Stimulated activated CD4-positive, alpha-beta T cell treated with anti-CD3 and anti-CD28 coated beads, TNF-alpha, amount 100 ng/mL, for 4 hours (primary cell): ENCODE measurements around the gene CPNE4.
A peak's percentile ranks its signal among the peaks of the same experiment; 100 is the strongest.
"Not testable (repeated sequence)": the region's sequence is repeated elsewhere in the genome, so short reads cannot be mapped to it uniquely, and the experiment has no call there.

ENCODE experiments used
- DNase-seq, 3 experiments: peaks; one replicate each; pipeline ENCODE4 v3.0.0-alpha.2; 2020; ENCODE audit warnings: low read depth in 3 of 3

Gene CPNE4

DNA sequence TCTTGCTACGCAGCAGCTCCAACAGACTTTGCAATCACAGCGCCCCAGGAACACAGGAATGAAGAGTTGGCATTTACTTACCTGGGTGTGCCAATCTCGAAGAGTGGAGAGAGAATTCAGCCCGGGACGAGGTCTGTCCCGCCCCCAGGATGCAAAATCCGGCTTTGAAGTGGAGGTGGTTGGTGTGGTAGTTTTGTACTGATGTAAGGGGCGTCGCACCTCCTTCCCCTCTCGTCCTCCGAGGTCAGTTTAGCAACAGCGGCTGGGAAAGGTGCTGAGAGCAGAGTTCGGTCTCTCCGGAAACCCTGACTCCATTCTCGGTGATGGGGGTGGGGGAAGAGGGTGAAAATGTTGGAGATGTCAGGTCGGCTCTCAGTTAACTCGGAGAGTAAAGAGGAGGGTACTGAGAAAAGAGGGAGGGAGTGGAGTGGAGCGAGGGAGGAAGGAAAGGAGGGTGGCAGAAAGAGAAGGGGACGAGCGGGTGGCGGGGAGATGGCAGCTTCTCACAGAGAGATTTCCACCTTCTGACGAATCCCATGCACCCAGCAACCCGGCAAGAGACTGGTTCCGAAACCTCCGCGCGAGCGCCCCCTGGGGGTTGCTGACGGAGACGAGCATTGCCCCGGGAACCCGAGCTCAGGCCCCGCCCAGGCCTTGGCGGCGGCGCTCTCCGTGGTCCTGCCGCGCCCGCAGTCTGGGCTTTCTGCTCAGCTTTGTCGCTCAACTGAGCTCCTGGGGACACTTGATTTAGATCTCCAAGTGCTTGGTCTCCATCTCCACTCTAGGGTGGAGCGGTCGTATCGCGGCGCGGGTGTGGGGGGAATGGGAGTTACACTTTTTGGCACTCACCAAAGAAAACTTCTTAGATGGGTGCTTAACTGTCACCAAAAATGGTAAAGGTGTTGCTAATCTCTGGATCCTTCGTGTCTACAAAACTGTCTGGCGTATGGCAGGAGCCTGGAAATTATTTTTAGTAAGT, at the start of gene CPNE4:
Gene CPNE4, minus strand, starts transcription at position 529 of the 979 bp plus-strand sequence.
- peak; percentile 9 to 43 (median 28) for DNase-seq

DNA sequence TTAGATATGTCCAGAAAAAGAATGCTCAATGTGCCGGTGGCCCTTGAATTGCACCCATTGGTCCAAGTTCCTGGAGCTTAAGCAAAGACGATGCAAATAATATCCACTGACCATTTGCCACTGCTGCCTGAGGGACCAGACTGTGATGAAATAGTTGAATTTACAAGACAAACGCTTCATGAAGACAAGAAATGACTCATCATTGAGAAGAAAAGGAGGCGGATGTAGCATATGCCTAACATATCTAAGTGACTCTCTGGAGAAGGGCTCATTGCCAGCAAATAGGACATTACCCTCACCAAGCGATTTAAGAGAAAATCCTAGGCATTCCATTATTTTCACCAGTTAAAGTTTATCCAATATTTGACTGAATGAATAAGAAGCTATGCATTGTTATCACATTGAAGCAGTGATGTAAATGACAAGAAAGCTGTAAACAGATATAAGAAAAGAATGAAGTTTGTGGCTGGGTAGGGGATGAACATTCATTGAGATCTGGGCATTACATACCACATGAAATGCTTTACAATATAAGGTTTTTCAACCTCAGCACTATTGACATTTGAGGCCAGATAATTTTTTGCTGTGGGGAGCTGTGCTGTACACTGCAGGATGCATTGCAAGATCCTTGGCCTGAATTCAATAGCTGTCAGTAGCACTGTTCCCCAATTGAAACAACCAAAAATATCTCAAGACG, 48.9 kb upstream of the CPNE4 start:
- no peak for DNase-seq

DNA sequence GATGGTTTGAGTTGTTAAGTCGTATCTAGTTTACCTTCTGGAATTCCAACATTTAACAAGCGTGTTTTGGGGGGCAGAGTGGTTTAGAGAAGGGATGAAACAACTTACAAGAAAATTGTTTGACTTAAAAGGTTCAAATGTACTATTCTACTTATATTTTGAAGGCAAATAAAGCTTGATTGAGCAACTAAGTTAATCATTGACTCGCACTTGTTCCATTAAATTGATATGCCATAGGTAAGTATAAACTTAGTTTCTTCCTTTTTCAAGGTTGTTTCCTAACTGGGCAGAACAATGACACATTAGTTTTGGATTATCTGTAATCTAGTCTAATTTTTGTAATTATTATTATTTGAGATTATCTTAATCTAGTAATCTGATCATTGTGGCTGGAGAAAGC, 48.3 kb upstream of the CPNE4 start:
- no peak for DNase-seq

DNA sequence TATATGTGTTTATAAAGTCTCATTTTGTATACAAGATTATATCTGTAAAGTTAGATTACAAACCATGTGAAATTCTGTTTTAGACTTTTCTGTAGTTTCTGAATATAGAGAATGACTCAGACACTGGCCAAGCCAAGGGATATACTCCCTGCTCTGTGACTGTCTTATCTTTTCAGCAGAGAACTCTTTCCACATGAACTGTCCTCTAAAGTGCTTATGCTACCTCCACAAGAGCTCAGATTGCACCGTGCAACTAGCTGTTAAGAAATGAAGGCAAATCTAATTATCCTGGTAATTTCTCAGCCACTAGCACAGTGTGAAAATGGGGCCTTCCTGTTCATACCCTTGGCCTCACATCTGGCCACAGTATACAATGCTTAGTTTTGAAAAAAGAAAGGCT, 44.3 kb upstream of the CPNE4 start:
- DNase-seq: no peak

DNA sequence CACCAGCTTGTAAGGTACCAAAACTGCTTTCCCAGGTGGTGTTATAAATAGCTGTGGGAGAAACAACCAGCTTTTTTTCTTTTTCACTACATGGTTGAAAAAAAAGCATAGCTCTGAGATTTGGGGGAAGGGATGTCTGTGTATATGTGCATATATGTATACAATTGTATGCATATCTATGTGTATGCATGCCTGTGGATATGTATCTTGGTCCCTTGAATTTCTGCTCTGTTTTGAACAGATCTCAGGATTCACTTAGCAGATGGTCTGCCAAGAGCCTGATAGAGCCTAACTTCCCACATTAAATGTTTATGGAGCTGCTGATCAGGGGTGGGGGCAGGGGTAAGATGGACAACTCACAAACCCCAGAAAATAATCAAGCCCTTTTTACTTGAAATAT, 39.0 kb upstream of the CPNE4 start:
- DNase-seq: no peak

DNA sequence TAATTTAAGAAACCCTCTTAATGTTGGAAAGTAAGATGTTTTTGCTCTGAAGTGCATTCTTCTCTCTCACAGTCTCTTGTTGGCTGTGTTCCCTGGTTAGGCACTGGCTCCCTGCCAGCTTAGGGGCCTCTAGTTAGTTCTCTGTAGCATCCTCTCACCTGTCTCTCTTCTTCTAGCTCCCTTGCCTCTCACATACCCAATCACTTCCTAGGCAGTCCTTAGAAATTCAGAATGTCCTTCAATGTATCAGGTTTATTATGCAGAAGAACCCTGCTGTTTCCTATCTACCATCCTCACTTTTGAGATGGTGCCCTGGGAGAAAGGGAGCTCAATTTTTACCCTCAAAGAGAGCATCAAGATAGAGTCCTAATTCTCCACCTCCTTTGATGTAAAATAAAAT, 36.2 kb upstream of the CPNE4 start:
- no peak for DNase-seq

DNA sequence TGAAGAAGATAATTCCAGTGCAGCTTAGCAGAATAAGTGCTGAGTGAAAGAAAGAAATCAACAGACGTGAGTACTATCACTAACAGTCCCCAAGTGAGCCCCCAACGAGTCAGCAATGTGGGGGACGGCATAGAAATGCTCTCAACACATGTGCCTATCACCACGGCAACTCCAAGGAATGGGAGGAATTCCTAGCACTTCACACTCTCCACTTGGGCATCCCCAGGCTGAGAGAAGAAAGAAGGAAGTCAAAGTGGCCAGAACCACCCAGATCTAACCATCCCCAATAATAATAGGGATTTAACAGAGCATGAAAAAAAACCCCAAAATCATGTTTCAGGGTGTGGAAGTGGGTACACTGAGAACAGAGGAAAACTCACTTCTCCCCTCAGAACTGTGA, 29.3 kb upstream of the CPNE4 start:
- DNase-seq: no peak

DNA sequence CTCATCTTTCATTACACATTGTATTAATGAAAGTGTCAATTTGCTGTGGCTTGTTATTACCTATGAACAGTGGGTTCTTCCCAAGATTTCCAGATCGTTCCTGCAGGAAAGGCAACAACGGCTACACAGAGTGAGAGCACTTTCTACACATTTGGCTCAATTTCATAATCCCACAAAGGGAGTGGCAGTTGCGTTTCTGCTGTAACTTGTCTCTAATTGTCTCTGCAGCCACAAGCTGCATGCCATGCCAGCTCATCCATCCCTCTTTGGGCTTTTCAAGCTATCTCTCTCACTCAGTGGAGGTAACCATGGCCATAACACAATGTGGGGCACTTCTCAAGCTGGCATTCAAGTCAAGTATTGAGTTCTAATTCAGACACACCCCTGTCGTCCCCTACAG, 27.7 kb upstream of the CPNE4 start:
- no peak for DNase-seq

DNA sequence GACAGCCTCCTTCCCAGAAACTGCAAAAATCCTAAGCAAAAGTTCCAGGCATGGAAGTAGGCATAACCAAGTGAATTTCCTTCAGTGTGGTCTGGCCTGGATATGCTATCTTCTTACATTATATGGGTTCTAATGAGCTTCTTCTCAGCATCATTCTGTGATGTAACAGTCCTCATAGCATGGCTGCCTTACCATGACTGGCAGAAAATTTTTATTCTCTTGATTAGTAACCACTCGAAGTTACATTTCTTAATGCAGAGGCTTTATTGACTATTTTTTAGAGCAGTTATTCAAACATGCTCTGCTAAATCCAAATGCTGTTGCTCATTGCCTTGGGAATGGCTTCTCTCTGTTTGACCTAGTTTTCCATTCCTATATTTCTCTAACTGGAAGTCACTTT, 21.1 kb upstream of the CPNE4 start:
- DNase-seq: no peak

DNA sequence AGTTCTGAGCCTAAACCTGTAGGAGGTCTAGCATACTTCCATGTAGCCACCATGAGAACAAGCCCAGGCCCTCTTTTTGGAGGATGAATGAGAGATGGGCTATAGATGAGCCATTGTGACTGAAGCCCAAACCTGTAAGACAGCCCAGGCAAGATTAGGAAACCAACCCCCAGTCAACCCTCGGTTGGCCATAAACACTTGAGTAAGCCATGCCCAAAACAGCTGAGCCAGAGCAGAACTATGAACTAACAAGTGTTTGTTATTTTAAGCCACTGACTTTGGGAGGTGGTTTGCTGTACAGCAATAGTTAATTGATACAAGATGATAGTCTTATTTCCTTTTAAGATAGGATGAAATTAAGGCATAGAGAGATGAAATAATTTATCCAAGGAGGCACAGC, 12.4 kb upstream of the CPNE4 start:
- no peak for DNase-seq

DNA sequence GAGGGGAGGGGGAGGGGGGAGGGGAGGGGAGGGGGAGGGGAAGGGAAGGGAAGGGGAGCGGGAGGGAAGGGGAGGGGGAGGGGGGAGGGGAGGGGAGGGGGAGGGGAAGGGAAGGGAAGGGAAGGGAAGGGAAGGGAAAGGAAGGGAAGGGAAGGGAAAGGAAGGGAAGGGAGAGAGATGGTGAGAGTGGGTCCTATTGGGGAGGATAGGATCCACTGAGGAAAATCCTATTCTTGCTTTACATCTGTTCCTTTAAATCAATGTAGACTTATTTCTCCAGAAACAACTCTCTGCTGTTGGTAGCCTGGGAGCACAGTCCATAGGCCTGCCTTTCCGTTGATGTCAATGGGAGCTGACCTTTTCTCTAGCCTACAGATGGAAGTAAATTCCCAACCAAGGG, 10.1 kb upstream of the CPNE4 start:
- DNase-seq: not testable (repeated sequence)

DNA sequence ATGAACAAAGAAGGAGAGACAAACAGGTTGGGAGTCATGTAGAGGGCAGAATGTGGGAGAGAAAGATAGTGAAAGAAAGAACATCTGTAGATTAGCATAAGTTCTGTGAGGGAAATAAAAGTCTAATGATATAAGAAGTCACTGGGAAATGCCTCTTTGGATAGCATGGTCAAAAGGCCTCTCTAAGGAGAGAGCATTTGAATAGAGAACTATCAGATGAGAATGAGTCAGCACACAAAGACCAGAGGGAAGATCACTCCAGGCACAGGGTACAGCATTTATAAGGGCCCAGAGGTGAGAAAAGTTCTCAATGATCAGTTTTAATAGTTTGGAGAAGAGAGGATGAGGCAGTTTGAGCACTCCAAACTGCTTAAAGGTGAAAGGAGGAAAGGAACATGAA, 7.9 kb upstream of the CPNE4 start:
- no peak for DNase-seq

DNA sequence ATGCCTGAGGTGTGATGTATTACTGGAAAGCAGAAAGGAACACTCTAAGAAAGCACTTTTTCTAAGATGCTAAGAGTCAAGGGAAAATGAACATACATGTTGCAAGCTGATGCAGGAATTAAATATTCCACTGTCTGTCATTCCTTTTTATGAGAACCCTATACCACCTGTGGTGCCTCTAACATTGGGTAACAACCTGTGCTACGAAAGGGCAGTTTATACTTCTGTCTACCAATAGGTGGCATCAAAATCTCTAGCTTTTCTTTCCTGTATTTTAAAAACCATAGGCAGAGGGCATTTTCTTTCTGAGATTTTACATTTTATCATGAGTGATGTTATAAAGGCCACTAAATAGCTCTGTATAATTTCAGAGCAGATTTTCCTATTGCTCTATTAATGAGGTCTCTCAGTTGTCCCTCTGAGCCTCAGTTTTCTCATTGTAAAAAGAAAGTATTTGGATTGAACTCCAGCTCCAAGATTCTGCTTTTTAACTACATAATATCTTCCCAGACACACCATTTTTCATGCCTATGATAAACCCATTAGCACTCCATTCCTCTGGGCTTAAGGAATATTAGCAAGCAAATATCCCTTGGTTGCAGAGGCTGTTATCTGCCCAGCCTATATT, 3.5 kb upstream of the CPNE4 start:
- no peak for DNase-seq

DNA sequence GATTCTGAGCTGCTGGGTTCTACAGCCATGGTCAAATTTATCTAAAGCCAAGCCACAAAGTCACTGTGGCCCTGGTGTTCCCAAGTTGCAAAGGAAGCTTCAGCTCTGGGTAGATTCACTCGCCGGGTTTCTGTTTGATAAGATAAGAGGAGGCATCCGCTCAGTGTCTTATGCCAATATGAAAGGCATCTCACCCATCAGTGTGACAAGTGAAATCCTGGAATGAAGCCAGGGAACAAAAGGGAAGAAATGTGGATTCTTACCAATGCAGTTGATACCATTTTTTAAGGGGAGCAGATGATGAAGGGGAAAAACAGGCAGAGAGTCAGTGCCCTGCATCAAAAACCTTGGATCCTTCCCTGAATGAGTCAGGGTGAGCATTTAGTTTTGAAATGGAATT, 2.8 kb upstream of the CPNE4 start:
- DNase-seq: no peak

DNA sequence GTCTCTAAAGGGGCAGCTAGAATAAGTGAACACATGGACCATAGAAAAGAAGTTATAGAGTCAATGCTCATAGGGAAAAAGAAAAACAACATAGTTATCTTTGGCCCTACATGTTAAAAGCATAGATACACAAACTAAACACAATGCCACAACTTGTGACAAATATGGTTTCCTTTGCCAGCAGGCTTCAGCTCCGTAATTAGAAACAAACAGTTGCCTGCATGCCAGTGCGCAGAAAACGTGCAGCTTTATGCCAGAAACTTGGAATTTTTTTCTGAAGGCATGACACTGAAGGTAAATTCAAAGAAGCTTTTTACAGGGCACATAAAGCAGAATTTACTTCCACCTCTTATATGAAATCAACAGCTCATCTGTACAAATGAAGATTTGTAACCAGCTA, 2.2 kb upstream of the CPNE4 start:
- no peak for DNase-seq

DNA sequence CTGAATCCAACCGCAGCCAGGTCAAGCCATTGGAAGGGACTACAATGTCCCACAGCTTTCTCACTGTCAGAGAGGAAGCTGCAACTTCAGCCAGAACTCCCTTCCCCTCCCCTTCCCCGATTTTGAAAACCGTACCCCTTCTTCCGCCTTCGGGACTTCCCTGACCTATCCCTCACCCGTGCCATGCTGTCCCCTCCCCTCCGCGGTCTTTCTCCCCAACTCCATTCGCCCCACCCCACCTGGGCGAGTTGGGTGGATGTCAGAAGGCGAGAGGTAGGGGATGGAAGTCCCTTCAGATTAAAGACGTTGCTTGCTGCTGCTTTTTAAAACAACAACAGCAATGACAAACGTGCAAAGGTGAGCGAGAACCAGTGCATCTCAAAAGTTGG, 723 bp downstream of the CPNE4 start:
- DNase-seq: no peak

DNA sequence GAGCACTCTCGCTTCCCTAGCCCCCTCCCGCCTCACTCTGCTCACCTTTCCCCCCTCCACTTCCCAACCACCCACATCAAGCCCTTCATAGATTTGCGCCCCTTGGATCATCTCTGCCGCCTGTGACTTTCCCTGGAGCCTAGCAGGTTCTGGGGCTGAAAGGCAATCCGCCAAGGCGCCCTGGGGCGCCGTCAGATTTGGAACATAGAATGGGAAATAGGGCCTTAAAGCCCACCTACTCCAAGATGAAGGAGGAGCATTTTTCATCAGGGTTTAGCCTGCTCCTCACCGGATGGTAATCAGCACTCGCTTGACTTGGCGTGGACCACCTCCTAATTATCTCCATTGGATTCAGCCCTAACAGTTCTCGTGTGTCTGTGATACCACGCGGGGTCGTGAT, 1.3 kb downstream of the CPNE4 start:
- DNase-seq: no peak

DNA sequence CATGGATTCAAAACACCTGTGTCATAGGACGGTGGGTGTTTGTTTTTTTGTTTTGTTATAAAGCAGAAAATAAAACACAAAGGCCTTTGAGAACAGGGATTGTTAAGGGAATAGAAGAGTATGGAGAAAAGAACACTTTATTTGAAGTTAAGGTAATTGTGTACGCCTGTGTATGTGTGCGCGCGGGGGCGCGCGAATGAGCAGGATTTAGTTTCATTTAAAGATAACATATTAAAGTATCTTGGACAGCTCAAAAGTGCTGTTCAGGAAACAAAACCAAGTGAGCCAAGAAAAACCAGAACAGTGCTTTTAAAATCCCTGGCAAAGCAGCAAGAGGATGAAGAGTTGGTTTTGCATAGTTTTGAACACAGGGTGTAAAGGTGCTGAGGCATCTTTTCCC, 1.9 kb downstream of the CPNE4 start:
- DNase-seq: no peak

DNA sequence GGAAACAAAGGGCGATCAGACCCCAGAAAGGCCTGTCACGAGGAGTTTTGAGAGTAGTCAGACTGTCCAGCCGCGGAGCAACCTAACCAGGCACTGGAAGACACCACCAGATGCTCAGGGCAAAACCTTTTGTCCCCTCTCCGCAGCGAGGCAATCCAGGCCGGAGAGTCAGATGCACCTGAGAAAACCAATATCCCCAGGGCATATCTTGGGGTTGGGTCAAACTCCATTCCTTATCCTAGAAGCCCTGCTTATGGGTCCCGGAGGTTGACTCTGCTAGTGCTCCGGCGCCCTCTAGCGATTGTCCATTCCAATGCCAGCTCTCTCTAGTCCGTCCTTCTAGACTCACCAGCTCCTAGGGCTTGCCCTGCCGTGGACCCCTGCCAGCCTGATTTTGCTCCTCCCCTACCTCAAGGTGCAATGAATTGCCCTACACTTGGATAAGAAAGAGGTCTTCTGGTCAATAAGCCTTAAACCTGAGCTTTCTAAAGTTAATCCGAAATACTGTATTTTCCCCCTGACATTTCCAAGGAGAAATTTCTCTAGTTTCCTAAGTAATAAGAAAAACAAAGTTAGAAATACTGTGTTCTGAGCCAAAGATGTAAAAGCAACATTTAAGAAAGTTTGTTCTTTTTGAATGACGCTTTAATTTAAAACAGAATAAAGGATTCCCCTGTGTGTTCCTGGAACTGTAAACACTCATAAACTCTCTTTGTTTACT, 5.5 kb downstream of the CPNE4 start:
- DNase-seq: peak; percentile 4 to 27 (median 24)

DNA sequence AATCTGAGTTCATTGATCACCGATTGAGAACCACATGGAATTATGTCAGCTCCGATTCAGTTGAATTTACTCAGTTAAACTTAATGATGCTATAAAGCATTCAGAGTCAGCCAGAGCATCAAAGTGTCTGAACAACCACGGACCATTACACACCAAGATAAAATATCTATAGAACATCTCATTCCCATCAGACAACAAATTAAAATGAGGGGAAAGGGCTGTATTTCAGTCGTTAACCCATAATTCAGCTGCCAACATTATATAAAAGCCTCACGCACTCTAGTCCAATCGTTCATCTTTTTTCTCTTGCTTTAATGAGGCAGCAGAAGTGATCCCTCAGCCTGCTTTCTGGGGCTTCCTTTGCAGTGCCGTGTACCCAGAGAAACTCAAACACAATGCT, 11.9 kb downstream of the CPNE4 start:
- DNase-seq: no peak

DNA sequence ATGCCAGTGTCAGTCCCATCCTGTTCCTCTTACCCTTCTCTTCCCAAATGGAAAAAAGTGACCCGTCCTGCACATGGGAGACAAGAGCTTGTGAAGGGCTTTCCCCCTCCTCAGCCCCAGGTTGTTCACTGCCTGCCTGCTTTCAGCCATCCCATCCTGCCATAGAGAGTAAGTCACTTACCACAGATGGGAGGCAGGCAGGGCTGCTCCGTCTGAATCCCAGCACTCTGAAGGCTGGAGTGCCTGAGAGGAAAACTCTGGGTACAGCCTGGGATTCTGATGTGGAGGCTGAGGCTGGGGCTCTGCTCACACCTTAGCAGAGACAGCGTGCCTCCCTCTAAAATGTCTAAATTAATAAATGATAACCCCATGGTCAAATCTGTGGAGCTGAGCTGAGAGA, 14.8 kb downstream of the CPNE4 start:
- DNase-seq: no peak

DNA sequence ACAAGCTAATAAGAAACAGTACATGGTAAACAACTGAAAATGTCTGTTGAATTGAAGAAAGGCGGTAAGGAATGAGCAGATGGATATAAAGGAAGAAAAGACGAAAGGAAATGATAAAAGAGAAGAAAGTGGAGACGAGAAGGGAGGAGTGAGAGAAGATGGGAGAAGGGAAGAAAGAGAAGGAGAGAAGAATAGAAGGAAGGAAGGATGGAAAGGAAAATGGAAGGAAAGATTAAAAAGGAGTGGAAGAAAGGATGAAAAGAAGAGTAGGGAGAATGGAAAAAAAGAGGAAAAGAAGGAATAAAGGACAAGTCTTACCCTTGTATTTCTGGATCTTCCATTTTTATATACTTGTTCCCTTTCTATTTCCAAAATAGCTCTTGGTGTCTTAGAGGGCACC, 17.7 kb downstream of the CPNE4 start:
- no peak for DNase-seq
